ENCODE data around the gene SLC34A1. TPM values are rescaled to one million over a fixed set of nuclear protein-coding genes. Genes with fewer than 3 reads are reported as not detected.
"Not testable (repeated sequence)": the region's sequence is repeated elsewhere in the genome, so short reads cannot be mapped to it uniquely, and the experiment has no call there.

Gene SLC34A1
- polyA plus RNA-seq (2012; ENCODE audit: missing spikeins): not detected

GRCh38 chr5:177384134-177384533 lies at the start of gene SLC34A1:
Gene SLC34A1 (plus strand): TSS chr5:177384434. CDS start chr5:177385742, 1,308 bp downstream.
- TF ChIP-seq TAF1 (IDR thresholded peaks at IDR 0.05; ENCODE audit: borderline replicate concordance, low read depth, low read length) (no peak), POLR2AphosphoS5 (IDR thresholded peaks at IDR 0.05; ENCODE audit: low read depth, low read length) (no peak), POLR2A (IDR thresholded peaks at IDR 0.05; ENCODE audit: low read depth, low read length) (no peak)
- FAIRE-seq: no peak
- no peak for DNase-seq (ENCODE audit: insufficient read length)

DNA sequence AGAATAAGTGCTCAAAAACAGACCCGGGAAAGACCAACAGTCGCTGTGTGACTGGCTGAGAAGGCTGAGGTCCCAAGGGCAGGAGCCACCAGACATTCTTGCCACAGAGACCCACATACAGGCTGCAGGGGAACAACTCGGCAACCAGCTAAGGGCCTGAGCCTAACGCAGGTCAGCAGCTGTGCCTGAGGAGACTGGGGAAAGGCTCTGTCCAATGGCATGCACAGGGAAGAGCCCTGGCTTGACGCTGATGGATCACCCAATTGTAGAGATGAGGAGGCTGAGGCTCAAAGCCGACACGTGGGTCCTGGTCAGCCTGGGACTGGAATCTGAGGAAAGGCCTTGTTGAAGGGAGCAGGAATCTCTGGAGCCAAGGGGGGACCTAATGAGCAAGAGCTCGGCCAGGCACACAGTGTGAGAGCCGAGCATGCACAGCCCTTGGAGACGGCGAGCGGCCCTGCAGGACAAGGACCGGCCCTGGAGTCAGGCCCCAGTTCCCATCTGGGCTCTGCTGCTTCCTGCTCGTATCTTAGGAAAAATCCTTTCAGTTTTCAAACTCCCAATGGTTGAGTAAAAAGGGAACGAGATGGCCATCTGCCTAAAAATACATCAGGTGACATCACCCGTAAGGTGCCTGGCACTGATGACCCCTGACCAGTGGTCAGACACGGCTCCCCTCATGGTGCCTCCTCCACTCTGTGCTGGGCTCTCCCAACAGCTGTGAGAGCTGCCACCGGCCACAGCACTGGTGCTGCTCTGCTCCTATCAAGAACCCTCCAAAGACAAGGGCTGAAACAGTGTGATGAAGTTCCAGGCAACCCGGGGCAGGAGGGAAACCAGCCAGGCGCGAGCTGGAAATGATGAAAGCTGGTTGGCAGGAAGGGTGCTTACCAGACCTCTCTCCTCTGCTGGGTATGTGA lies 49.2 kb upstream of the SLC34A1 start:
- DNase-seq (ENCODE audit: insufficient read length) (no peak), FAIRE-seq (no peak)
- no peak for TF ChIP-seq POLR2AphosphoS5 (IDR thresholded peaks at IDR 0.05; ENCODE audit: low read depth, low read length)
- no peak for TF ChIP-seq POLR2A (IDR thresholded peaks at IDR 0.05; ENCODE audit: low read depth, low read length)
- TF ChIP-seq TAF1 (IDR thresholded peaks at IDR 0.05; ENCODE audit: borderline replicate concordance, low read depth, low read length): no peak

DNA sequence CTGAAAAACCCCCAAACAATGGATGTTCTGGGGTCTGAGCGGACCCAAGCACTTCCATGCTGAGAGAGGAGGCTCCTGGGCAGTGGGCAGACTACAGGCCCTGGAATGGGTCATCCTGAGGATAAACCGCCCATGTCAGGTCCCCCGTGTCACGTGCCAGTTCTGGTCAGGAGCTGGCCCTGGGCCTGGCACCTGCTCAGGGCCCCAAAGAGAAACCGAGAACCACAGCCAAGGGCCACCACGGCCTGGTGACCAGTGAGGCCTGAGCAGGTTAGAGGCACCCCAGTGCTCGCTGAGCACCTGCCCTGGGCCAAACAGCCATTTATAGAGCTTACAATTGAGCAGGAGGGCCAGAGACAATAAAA lies 48.6 kb upstream of the SLC34A1 start:
- no peak for FAIRE-seq
- DNase-seq (ENCODE audit: insufficient read length): no peak
- TF ChIP-seq TAF1 (IDR thresholded peaks at IDR 0.05; ENCODE audit: borderline replicate concordance, low read depth, low read length): no peak
- no peak for TF ChIP-seq POLR2AphosphoS5 (IDR thresholded peaks at IDR 0.05; ENCODE audit: low read depth, low read length)
- TF ChIP-seq POLR2A (IDR thresholded peaks at IDR 0.05; ENCODE audit: low read depth, low read length): no peak

GRCh38 chr5:177336112-177336511 lies 48.1 kb upstream of the SLC34A1 start:
- FAIRE-seq: no peak
- no peak for DNase-seq (ENCODE audit: insufficient read length)
- TF ChIP-seq POLR2A (IDR thresholded peaks at IDR 0.05; ENCODE audit: low read depth, low read length): no peak
- no peak for TF ChIP-seq POLR2AphosphoS5 (IDR thresholded peaks at IDR 0.05; ENCODE audit: low read depth, low read length)
- no peak for TF ChIP-seq TAF1 (IDR thresholded peaks at IDR 0.05; ENCODE audit: borderline replicate concordance, low read depth, low read length)

GRCh38 chr5:177336603-177337494 lies 47.4 kb upstream of the SLC34A1 start:
- FAIRE-seq: no peak
- TF ChIP-seq POLR2A (IDR thresholded peaks at IDR 0.05; ENCODE audit: low read depth, low read length): no peak

DNA sequence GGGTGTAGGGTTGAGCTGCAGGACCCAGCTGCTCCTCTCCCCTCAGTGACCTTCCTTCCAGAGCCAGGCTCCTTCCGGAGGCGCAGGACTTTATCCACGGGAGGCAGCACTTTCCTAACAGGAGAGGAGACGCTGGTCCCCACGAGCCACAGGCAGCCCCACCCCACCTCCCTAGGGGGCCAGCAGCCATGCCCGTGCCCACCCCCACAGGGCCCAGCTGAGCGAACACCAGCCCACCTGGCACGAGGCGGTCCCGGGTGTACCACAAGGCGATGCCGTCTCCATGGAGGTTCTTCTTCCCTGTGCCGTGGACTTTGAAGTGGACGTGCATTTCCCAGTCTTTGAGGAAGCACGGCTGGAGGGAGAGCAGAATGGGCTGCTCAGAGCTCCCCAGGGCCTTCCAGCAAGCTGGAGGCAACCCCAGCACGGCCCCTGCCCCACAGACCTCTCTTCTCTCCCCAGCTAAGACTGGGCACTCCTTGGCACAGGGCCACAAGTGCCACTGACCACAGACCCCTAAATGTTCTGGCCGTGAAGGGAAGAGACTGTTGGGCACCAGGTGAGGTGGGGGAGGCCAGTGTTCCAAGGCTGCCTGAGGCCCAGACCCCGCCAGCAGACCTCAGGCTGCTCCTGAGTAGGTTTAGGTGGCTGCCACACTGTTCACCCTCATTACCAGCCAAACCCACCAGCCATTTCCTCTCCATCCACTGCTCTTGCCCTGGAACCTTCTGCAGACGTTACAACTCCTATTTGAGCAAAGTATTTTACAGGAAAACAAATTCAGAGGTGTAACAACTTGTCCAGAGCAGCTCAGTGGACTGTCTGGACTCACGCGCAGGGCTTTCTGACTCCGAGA lies 45.8 kb upstream of the SLC34A1 start:
- TF ChIP-seq TAF1 (IDR thresholded peaks at IDR 0.05; ENCODE audit: borderline replicate concordance, low read depth, low read length): no peak
- no peak for TF ChIP-seq POLR2AphosphoS5 (IDR thresholded peaks at IDR 0.05; ENCODE audit: low read depth, low read length)
- no peak for TF ChIP-seq POLR2A (IDR thresholded peaks at IDR 0.05; ENCODE audit: low read depth, low read length)
- DNase-seq (ENCODE audit: insufficient read length): no peak
- no peak for FAIRE-seq

More at GRCh38 chr5:177336603-177337494, 47.4 kb upstream of the SLC34A1 start:
- DNase-seq (ENCODE audit: insufficient read length): no peak

- no peak for DNase-seq (ENCODE audit: insufficient read length)
- no peak for FAIRE-seq
- TF ChIP-seq POLR2A (IDR thresholded peaks at IDR 0.05; ENCODE audit: low read depth, low read length) (no peak), POLR2AphosphoS5 (IDR thresholded peaks at IDR 0.05; ENCODE audit: low read depth, low read length) (no peak), TAF1 (IDR thresholded peaks at IDR 0.05; ENCODE audit: borderline replicate concordance, low read depth, low read length) (no peak)
Measured at GRCh38 chr5:177339107-177339638, 45.1 kb upstream of the SLC34A1 start.

DNA sequence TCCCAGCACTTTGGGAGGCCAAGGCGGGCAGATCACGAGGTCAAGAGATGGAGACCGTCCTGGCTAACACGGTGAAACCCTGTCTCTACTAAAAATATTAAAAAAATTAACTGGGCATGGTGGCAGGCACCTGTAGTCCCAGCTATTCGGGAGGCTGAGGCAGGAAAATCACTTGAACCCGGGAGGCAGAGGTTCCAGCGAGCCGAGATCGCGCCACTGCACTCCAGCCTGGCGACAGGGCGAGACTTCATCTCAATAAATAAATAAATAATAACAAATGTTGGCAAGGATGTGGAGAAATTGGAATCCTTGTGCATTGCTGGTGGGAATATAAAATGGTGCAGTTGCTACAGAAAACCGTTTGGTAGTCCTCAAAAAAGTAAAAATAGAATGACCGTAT lies 41.2 kb upstream of the SLC34A1 start:
- not testable (repeated sequence) for DNase-seq (ENCODE audit: insufficient read length); FAIRE-seq

DNA sequence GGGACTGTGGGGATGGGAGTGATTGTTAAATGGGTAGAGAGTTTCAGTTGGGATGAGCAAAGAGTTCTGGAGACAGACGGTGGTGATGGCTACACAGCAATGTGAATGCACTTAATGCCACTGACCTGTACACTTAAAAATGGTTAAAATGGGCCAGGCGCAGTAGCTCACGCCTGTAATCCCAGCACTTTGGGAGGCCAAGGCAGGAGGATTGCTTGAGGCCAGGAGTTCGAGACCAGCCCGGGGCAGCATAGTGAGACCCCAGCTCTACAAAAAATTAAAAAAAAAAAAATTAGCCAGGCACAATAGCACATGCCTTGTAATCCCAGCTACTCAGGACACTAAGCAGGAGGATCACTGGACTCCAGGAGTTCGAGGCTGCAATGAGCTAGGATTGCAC lies 40.5 kb upstream of the SLC34A1 start:
- no peak for FAIRE-seq
- no peak for DNase-seq (ENCODE audit: insufficient read length)
- no peak for TF ChIP-seq POLR2AphosphoS5 (IDR thresholded peaks at IDR 0.05; ENCODE audit: low read depth, low read length)
- no peak for TF ChIP-seq POLR2A (IDR thresholded peaks at IDR 0.05; ENCODE audit: low read depth, low read length)
- TF ChIP-seq TAF1 (IDR thresholded peaks at IDR 0.05; ENCODE audit: borderline replicate concordance, low read depth, low read length): no peak

GRCh38 chr5:177344891-177345290 lies 39.3 kb upstream of the SLC34A1 start:
- TF ChIP-seq POLR2AphosphoS5 (IDR thresholded peaks at IDR 0.05; ENCODE audit: low read depth, low read length): no peak
- TF ChIP-seq TAF1 (IDR thresholded peaks at IDR 0.05; ENCODE audit: borderline replicate concordance, low read depth, low read length): no peak
- TF ChIP-seq POLR2A (IDR thresholded peaks at IDR 0.05; ENCODE audit: low read depth, low read length): no peak

DNA sequence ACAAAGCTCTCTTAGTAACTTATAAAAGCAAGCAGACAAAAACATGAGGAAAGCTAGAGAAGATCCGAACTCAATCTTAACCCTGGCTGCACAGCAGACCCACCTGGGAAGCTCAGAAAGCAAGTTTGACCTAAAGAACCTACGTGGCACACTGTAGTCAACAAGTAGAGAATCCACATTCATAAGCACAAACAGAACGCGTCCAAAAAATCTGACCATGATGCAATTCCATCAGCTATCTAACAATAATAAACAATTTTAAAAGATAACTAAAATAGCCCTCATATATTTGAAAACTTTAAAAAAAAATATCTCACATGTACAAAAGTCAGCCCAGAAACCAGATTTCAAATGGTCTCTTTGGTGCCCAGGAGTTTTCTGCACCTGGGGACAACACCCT lies 37.4 kb upstream of the SLC34A1 start:
- no peak for FAIRE-seq
- TF ChIP-seq POLR2AphosphoS5 (IDR thresholded peaks at IDR 0.05; ENCODE audit: low read depth, low read length) (no peak), POLR2A (IDR thresholded peaks at IDR 0.05; ENCODE audit: low read depth, low read length) (no peak), TAF1 (IDR thresholded peaks at IDR 0.05; ENCODE audit: borderline replicate concordance, low read depth, low read length) (no peak)
- DNase-seq (ENCODE audit: insufficient read length): no peak

More at GRCh38 chr5:177344891-177345290, 39.3 kb upstream of the SLC34A1 start:
- DNase-seq (ENCODE audit: insufficient read length) (no peak), FAIRE-seq (no peak)
